D341Med (cell line): ENCODE results near the gene CCN5.
"Not testable (repeated sequence)": the region's sequence is repeated elsewhere in the genome, so short reads cannot be mapped to it uniquely, and the experiment has no call there.

Experiments
- DNase-seq: peaks from one replicate; pipeline ENCODE4 v3.0.0; 2012; ENCODE audit warnings: low spot score

CCN5 gene

GRCh38 chr20:44695295-44695673 lies 19.9 kb upstream of the CCN5 start:
- DNase-seq: no peak

DNA sequence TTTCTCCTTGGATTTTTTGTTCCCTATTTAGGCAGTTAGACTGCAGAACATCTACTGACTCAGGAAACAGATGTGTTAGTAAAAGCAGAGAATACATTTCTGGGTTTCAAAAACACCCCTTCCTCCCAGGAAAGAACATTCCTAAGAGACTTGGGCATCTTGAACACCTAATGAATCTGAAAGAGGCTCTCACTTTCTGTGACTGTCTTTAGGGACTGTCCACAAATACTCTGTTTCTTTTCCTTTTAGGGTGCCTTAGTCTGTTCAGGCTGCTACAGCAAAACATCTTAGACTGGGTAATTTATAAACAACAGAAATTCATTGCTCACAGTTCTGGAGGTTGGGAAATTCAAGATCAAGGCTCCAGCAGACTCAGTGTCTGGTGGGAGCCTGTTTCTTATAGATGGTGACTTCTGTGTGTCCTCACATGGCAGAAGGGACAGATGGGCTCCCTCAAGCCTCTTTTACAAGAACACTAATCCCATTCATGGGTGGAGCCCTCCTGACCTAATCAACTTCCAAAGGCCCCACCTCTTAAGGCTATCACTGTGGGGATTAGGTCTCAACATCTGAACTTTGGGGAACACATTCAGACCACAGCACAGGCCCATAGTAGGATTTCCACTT lies 19.4 kb upstream of the CCN5 start:
- DNase-seq: no peak

DNA sequence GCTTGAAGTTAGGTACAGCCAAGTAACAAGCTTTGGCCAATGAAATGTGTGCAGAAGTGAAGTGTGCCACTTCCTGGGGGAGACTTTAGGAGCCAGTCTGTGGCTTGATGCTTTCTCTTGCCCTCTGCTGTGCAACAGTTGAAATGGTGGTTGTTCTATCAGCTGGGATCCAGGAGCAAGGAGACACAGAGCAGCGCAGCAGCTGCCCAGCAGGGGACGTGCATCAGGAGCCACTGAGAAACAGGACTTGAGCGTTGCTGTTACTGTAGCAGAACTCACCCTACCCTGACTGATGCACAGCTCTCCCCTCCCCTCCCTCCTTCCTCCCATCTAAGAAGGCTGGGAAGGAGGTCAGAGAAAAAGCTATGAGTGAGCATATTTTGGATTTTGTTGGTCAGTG lies 18.9 kb upstream of the CCN5 start:
- DNase-seq: no peak

DNA sequence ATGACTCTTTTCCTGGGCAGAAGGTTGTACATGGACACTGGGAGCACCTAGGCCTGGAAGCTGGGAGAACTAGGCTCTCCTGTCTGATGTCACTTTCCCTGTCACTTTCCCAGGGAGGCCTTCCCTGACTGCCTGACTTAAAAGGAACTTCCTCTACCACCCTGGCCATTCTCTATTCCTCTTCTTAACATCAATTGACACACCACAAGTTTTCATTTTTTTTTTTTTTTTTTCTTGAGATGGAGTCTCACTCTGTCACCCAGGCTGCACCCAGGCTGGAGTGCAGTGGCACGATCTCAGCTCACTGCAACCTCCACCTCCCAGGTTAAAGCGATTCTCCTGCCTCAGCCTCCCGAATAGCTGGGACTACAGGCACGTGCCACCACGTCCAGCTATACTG lies 18.1 kb upstream of the CCN5 start:
- not testable (repeated sequence) for DNase-seq

GRCh38 chr20:44698351-44698750 lies 16.8 kb upstream of the CCN5 start:
- no peak for DNase-seq

DNA sequence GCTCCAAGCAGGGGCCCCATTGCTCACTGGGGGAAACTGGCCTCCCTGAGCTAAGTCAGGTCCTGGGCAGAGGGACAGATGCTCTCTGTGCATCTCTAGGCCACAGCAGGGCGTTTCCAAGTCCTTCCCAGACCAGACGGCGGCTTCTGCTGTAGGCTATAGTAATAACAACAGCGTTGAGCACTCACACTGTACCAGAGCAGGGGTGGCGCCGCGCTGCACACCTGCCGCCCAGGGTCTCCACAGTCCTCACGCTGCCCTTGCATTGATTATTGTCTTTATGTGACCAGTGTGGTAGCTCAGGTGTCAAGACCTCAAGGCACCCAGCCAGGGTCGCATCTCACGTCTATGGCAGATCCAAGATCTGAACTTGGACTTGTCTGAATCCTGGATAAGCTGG lies 14.9 kb upstream of the CCN5 start:
- no peak for DNase-seq

- DNase-seq: no peak
These were observed 13.9 kb upstream of the CCN5 start for GRCh38 chr20:44701118-44701857.

GRCh38 chr20:44701858-44702256 lies 13.3 kb upstream of the CCN5 start:
- DNase-seq: no peak

DNA sequence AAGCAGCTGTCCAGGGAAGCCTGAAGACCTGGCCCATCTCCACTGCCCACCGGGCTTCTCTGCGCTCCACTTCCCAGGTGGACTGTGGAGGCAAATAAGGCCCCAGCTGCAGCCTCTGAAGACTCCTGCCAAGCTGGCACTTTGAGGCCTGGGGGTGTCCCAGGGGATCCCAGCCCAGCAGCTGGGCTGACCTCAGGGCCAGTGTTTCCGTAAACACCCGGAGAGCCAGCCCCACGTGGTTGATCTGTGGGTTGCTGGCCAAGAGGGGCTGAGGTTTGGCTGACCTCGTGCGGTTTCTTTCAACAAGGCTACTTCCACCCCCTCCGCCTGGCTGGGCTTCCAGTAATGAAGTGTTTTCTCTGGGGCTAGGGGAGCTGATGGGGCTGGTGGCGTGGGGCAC lies 12.4 kb upstream of the CCN5 start:
- no peak for DNase-seq

DNA sequence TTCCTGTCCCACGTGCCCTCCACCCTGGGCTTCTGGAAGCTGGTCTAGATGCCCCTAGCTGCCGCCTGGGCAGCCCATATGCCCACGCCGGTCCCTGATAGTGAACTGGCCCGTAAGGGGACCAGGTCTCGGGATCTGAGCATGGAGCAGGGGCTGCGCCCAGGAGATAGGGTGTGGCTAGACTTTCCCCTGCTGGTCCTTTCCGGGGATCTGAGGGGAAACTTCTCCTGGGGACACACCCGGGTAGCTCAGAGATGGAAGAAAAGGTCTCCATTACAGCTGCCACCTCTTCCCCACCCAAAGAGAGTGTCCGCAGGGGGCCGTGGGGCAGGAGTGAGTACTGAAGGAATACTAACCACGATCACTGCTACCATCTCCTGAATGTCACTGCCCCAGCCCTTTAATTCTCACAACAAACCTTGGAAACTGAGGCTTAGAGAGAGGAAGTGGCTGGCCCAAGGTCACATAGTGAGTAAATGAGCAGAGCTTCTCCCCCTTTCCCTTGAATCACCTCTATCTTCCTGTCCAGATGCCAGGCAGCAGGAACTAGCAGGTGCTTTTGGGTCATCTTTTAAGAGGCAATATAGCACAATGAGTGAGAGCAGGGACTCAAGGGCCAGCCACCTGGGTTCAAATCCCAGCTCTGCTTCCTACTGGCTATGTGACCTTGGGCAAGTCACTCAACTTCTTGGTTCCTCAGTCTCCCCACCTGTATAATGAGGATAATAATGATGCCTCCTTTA lies 11.8 kb upstream of the CCN5 start:
- no peak for DNase-seq

DNA sequence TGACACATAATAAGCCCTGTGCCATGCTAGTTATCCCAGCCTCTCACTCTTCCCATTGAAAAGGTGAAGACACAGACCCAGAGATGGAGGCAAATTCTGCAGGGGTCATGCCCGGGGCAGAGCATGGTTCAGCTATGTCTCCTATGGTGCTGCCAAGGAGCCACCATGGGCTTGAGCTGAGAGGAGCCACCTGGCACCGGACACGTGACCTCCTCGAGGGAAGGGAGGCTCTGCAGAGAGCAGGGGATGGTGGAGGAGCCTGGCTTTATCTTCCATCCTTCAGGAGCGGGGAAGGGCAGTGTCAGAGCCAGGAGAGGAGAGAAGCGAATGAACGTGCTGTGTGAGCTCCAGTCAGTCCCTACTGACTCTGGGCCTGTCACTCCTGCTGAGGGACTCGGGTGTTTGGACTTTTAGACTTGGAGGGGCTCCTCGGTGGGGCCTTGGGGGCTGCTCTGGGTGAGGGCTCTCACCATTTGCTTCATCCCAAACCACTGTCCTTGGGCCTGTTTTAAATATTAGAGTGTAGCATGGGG lies 11.1 kb upstream of the CCN5 start:
- no peak for DNase-seq

GRCh38 chr20:44704551-44704971 lies 10.6 kb upstream of the CCN5 start:
- DNase-seq: no peak

DNA sequence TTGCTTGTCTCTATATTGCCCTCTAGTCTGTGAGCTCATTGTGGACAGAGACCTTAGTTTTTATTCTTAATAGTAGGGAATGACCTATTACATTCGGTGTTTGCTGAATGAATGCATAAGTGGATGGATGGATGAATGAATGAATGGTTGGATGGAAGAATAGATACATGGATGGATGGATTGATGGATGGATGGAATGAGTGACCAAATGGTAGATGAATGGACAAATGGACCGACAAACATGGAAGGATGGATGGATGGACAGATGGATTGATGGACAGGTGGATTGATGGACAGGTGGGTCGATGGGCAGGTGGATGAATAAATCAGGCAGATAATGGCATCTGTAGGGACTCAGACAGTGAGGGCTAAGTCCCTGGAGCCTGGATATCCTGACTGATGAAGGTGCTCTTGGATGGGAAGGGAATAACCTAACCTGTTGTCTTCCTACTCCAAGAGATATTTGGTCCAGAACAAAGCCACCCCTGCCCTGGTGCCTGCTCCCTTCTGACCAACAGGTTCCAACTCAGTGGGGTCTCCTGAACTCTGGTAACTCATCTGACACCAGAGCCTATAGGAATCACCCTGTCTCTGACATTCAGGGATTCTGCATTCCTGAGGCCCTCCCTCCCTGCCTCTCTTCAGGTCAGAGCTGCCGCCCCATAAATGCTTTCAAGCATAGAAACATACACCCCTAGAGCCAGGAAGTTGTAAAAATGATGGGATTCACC lies 9.6 kb upstream of the CCN5 start:
- no peak for DNase-seq

DNA sequence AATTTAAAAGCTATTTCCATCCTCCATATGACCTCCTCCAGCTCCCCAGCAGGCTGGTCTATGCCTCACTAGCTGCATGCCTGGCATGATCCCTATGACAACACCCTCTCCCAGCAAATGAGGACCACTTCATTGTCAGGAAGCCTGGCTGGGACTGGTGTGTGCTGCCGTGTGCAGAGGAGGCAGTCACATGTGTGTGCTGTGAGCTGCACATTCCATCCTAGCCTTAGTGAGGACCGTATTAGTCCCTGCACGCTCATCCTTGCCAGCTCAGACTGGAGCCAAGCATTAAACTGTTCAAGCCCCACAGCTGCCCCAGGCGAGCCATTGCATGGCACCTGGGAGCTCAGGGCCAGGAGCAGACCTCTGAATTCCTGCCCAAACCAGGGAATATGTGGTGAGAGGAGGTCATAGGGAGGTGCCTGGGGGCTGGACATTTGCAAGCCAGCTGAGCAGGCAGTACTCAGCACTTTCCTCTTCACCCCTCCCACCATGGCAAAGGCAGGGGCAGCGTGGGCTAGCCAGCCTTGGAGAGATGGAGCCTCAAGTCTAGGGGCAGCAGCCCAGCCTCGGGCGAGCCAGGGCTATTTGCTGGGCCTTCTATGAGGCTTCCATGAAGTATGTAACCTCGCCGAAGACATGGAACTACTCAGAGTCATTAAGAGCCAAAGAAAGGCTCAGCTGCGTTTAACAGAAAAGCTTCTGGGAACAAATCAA lies 8.7 kb upstream of the CCN5 start:
- DNase-seq: peak; percentile 63

DNA sequence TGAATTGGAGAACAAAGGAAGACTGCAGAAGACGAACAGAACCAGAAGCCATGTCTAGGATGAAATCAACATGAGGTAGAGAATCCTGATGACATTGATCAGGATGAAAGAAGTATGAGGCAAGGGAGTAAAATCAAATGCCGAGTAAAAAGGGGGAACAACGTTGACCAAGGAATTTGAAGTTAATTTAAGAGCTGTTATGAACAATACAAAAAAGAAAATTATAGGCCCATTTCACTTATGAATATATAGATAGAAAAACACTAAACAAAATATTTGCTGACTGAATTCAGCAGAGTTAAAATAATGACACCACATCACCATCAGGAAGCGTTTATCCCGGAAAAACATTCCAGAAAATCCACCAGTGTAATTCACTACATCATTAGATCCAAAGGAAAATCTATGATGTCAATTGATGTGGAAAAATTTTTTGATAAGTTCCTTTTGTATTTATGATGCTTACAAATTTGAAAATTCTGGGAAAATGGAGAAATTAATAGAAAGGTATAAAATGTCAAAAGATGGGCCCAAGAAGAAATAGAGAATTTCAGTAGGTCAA lies 8.1 kb upstream of the CCN5 start:
- DNase-seq: no peak

GRCh38 chr20:44709380-44709779 lies 5.8 kb upstream of the CCN5 start:
- no peak for DNase-seq

GRCh38 chr20:44709797-44710196 lies 5.4 kb upstream of the CCN5 start:
- DNase-seq: no peak

GRCh38 chr20:44711237-44711636 lies 3.9 kb upstream of the CCN5 start:
- no peak for DNase-seq

GRCh38 chr20:44714102-44714700 lies 968 bp upstream of the CCN5 start:
- DNase-seq: no peak

DNA sequence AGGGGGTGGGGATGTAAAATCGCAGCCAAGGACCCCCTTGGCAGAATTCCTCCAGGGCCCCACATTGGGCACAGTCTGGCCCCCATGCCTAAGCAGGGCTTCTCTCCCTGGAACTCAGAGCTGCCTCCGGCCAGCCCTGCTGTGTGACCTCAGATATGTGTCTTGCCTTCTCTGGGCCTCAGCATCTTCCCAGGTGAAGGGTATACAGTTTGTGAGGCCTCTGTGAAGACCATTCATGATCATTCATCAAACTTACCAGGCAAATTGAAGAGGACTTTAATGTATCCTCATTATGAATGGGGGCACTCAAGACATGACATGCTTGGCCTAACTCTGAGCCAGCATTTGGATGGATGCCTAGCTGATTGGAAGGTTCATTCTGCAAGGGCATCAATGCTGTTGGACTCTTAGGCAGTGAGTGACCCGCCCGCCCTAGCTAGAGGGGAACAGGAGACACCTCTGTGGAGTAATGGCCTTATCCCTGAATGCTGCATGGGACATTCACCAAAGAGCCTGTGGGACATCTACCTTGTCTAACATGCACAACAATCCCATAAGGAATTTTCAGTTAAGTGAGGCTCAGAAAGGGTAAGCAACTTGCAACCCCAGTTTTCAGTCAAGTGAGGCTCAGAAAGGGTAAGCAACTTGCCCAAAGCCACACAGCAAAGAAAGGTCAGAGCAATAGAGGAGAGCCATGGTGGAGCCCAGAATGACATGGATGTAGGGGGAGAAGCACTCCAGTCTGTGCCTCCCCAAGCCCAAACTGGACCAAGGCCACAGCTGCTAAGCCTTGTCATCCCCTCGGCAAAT lies 535 bp downstream of the CCN5 start:
- DNase-seq: no peak
